Glutamatergic neuron (in vitro differentiated cells): Measurements from ENCODE around the gene PPFIA3. TPM values are rescaled to one million over a fixed set of nuclear protein-coding genes. Genes with fewer than 3 reads are reported as not detected.
"Not testable (repeated sequence)": the region's sequence is repeated elsewhere in the genome, so short reads cannot be mapped to it uniquely, and the experiment has no call there.

Source experiments
- DNase-seq: peaks from one replicate; pipeline ENCODE4 v3.0.0; 2022
- H3K27ac Mint-ChIP-seq: one replicate; pipeline ENCODE4 v1.8.0; 2020; ENCODE audit warnings: mild to moderate bottlenecking, mixed read lengths, inconsistent platforms; ENCODE audit not compliant: unreplicated experiment
- H3K27me3 Mint-ChIP-seq: one replicate; pipeline ENCODE4 v1.8.0; 2020; ENCODE audit warnings: mild to moderate bottlenecking, moderate library complexity, mixed read lengths, inconsistent platforms; ENCODE audit not compliant: unreplicated experiment
- H3K36me3 Mint-ChIP-seq: one replicate; pipeline ENCODE4 v1.8.0; 2020; ENCODE audit warnings: mild to moderate bottlenecking, mixed read lengths, inconsistent platforms; ENCODE audit not compliant: unreplicated experiment
- H3K4me1 Mint-ChIP-seq: one replicate; pipeline ENCODE4 v1.8.0; 2020; ENCODE audit warnings: mild to moderate bottlenecking, low read depth, mixed read lengths, inconsistent platforms; ENCODE audit not compliant: unreplicated experiment
- H3K4me3 Mint-ChIP-seq: one replicate; pipeline ENCODE4 v1.8.0; 2020; ENCODE audit warnings: mild to moderate bottlenecking, mixed read lengths, inconsistent platforms; ENCODE audit not compliant: unreplicated experiment
- H3K9me3 Mint-ChIP-seq: one replicate; pipeline ENCODE4 v1.8.0; 2020; ENCODE audit warnings: mild to moderate bottlenecking, moderate library complexity, mixed read lengths, inconsistent platforms; ENCODE audit not compliant: unreplicated experiment
- CTCF ChIP-seq: fragments of 200-600 bp; sonication (generic); IDR thresholded peaks from one replicate; pipeline ENCODE4 v1.5.0; 2021; ENCODE audit not compliant: partially characterized antibody, unreplicated experiment
- total RNA-seq: library from RNA; stranded (reverse); fragmentation: NEBNext Ultra II Directional; extraction: Animal tissue kit (Norgen Biotek cat#: 25700); gene quantifications from one replicate; pipeline ENCODE4 v1.2.1, GENCODE V29; 2021; ENCODE audit not compliant: unreplicated experiment

PPFIA3 gene
- total RNA-seq, 1 donor from 2014 or later = 104 TPM

GRCh38 chr19:49173198-49173597 is 53.9 kb downstream of the PPFIA3 start:
- Mint-ChIP-seq H3K27me3 (peaks cover 4% of the 10 kb centered on the region), H3K4me3 (no peak overlapping the region), H3K9me3 (peaks cover 3% of the 10 kb centered on the region), H3K27ac (no peak overlapping the region), H3K36me3 (no peaks in the 10 kb centered on the region), H3K4me1 (no peaks in the 10 kb centered on the region)
- TF ChIP-seq CTCF = no peak
- no peak for DNase-seq

GRCh38 chr19:49180659-49181058 is 61.3 kb downstream of the PPFIA3 start:
- Mint-ChIP-seq H3K36me3 (peaks cover 37% of the 10 kb centered on the region), H3K4me1 (no peaks in the 10 kb centered on the region)

GRCh38 chr19:49182010-49182847 is 62.9 kb downstream of the PPFIA3 start:
- DNase-seq, H3K4me1 Mint-ChIP-seq: not testable (repeated sequence)
- H3K27me3 Mint-ChIP-seq = peaks cover 12% of the 10 kb centered on the region
- peaks cover 38% of the 10 kb centered on the region for H3K36me3 Mint-ChIP-seq
- peak overlapping the region; percentile 44 for H3K27ac Mint-ChIP-seq
- H3K4me3 Mint-ChIP-seq = peak overlapping the region; percentile 34
- H3K9me3 Mint-ChIP-seq = peaks cover 11% of the 10 kb centered on the region

More at GRCh38 chr19:49180659-49181058, 61.3 kb downstream of the PPFIA3 start:
- no peak for DNase-seq
- no peak overlapping the region for H3K4me3 Mint-ChIP-seq
- peaks cover 11% of the 10 kb centered on the region for H3K9me3 Mint-ChIP-seq
- peaks cover 9% of the 10 kb centered on the region for H3K27me3 Mint-ChIP-seq
- no peak overlapping the region for H3K27ac Mint-ChIP-seq
- TF ChIP-seq CTCF = no peak

- no peaks in the 10 kb centered on the region for H3K4me1 Mint-ChIP-seq
- H3K36me3 Mint-ChIP-seq = peaks cover 38% of the 10 kb centered on the region
- peaks cover 12% of the 10 kb centered on the region for H3K27me3 Mint-ChIP-seq
- no peak for DNase-seq
- no peak for TF ChIP-seq CTCF
- H3K4me3 Mint-ChIP-seq = no peak overlapping the region
- peaks cover 11% of the 10 kb centered on the region for H3K9me3 Mint-ChIP-seq
- no peak overlapping the region for H3K27ac Mint-ChIP-seq
Measured at GRCh38 chr19:49182848-49183375, 63.6 kb downstream of the PPFIA3 start.

- H3K27me3 Mint-ChIP-seq = peaks cover 14% of the 10 kb centered on the region
- H3K27ac Mint-ChIP-seq = no peak overlapping the region
- H3K4me1 Mint-ChIP-seq = no peaks in the 10 kb centered on the region
- no peak for DNase-seq
- no peak for TF ChIP-seq CTCF
- H3K36me3 Mint-ChIP-seq = peaks cover 48% of the 10 kb centered on the region
- no peak overlapping the region for H3K4me3 Mint-ChIP-seq
- H3K9me3 Mint-ChIP-seq = peaks cover 11% of the 10 kb centered on the region
Measured at GRCh38 chr19:49186108-49186507, 66.8 kb downstream of the PPFIA3 start.
